ACHN (cell line): ENCODE data around the gene ZSCAN26.
"Not testable (repeated sequence)": the region's sequence is repeated elsewhere in the genome, so short reads cannot be mapped to it uniquely, and the experiment has no call there.

Experiments used
- DNase-seq: peaks from one replicate; pipeline ENCODE4 v3.0.0-alpha.2; 2015
- in situ Hi-C: cut with HindIII; loops from 2 replicates; pipeline ENCODE4 v1.10.0; 2017; ENCODE audit warnings: low sequenced_read_pairs, low pct_ligation_motif_present, low pct_unique_long_range_greater_than_20kb

ZSCAN26 gene

DNA sequence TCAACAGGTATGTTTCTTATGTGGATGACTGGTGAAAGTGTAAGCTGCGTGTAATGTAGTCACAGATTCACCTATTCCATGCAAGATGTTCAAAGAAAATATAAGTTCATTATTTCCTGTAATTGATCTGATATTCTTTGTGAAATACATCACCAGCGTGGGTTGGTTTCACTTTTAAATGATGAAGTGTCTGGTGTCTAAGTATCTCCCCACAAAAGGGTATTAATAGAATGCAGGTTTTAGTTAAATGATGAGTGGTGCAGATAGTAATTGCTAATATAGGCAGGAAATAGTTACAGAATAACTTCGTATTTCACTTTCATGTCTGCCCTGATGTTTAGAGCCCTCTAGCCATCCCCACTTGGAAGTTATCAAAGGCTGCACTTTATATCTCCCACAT lies 36.6 kb downstream of the ZSCAN26 start:
- no peak for DNase-seq
- in situ Hi-C loops, result no loop called here

DNA sequence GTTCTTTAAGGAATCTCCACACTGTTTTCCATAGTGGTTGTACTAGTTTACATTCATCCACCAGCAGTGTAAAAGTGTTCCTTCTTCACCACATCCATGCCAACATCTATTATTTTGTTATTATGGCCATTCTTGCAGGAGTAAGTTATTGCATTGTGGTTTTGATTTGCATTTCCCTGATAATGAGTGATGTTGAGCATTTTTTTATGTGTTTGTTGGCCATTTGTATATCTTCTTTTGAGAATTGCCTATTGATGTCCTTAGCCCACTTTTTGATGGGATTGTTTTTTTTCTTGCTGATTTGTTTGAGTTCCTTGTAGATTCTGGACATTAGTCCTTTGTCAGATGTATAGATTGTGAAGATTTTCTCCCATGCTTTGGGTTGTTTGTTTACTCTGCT lies 39.4 kb downstream of the ZSCAN26 start:
- in situ Hi-C loops, DNase-seq: not testable (repeated sequence)

DNA sequence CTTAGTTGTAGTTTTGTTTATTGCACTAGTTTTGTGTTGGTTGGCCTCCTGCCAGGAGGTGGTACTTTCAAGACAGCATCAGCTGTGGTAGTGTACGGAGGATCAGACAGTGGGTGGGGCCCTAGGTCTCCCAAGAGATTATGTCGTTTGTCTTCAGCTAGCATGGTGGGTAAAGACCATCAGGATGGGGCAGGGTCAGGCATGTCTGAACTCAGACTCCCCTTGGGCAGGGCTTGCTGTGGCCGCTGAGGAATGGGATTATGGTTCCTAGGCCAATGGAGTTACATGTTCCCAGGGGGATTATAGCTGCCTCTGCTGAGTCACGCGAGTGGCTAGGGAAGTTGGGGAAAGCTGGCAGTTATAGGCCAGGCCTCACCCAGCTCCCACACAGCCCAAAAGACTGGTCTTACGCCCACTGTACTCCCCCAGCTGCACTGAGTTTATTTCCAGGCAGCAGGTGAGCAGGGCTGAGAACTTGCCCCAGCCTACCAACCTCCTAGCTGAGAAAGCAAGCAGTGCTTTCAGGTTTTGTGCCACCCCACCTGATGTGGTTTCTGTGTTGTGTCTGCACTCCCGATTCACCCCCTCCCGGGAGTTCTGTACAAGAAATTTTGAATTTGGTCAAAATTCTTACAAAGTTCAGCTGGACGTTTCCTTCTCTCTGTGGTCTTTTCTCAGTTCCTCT lies 44.3 kb downstream of the ZSCAN26 start:
- in situ Hi-C loops, result no loop called here

DNA sequence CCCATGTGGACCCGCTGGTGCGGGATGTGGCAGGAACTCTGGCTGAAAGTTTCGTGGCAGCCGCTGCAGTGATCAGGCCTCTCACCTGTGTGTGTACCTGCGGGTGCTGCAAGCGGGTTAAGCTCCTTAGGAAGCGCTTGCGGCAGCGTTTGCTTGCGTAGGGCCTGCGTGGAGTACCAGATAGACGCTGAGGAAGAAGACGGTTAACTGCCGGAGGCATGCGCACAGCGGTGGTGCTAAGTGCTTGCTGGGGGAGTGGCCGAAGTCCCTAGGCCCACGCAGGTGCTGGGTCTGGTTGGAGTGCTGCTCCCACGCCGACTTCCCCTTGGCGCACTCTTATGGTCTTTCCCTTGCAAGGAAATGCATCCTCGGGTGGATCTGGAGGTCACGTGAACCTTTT lies 46.0 kb downstream of the ZSCAN26 start:
- DNase-seq, result no peak
- in situ Hi-C loops, result no loop called here

More for the DNA sequence above, 44.3 kb downstream of the ZSCAN26 start:
- no peak for DNase-seq

DNA sequence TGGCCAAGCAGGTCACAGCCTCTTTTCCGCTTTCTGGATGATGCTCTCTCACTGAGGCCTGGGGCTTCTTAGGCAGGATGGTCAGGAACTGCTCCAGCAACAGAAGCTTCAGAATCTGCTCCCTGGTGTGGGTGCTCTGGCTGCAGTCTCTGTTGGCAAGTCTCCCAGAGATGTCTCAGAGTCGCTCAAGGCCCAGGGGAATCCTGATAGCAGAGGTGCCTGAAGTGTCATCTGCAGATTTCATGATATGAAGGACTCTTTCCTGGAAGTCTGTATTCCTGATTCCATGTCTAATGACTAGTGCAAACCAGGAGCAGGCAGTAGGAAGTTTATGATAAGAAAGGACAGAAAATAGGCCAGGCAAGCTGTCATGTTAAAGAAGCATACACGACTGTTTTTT lies 48.7 kb downstream of the ZSCAN26 start:
- DNase-seq, result no peak
- in situ Hi-C loops, result no loop called here

DNA sequence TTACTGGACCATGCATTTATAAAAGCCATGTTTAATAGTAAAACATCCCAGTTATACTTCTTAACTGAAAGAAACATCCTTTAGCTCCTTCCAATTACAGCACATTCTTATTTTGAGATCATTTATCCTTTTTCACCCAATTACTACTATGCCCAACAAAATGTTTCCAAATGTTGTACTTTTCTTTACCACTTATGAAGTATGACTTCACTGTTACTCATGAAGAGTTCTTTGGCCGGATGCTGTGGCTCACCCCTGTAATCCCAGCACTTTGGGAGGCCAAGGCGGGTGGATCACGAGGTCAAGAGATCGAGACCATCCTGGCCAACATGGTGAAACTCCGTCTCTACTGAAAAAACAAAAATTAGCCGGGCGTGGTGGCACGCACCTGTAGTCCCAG lies 50.9 kb downstream of the ZSCAN26 start:
- in situ Hi-C loops, DNase-seq: not testable (repeated sequence)

DNA sequence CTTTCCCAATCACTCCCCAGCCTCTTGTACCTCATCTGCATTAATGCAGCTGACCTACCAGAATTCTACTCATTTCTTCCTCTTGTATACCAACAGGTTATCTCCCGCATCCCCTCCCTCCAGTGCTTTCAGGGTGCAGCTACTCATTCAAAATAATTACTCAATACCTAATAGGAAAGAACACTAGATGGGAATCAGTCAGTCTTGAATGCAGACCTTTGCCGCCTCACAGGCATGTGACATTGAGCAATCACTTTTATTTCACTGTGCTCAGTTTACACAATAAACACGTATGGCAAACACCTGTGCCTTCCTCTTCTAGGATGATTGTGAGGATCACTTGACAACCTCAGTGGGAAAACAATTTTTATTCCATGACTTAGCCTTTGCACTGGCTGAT lies 55.7 kb downstream of the ZSCAN26 start:
- DNase-seq, result no peak
- in situ Hi-C loops, result no loop called here

DNA sequence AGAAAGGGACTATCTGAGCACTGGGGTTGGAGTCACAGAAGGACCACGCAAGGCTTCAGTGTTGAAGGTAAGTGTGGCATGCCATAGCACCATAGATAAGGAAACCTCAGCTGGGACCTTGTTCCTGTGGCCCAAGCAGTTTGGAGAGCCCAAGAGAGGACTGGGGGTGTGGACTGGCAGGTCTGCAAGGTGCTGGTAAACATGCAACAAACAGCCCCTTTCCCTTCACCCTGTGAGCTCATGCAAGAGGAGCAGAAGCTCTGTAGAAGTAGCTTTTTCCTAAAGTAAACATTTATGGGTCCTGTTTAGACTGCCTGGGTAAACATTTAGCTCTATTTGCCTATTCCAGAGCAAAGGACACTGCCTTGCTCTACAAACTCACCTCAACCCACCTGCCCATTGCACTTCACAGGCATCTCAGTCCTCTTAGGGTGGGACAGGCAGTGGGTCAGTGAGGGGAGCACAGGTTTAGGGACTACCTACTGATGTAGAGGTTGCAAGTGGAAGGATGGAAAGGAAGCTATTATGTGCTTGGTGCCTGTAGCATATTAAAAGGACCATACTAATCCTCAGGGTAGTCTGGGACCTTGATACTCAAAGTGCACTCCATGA lies 57.0 kb downstream of the ZSCAN26 start:
- DNase-seq, result no peak
- in situ Hi-C loops, result no loop called here

DNA sequence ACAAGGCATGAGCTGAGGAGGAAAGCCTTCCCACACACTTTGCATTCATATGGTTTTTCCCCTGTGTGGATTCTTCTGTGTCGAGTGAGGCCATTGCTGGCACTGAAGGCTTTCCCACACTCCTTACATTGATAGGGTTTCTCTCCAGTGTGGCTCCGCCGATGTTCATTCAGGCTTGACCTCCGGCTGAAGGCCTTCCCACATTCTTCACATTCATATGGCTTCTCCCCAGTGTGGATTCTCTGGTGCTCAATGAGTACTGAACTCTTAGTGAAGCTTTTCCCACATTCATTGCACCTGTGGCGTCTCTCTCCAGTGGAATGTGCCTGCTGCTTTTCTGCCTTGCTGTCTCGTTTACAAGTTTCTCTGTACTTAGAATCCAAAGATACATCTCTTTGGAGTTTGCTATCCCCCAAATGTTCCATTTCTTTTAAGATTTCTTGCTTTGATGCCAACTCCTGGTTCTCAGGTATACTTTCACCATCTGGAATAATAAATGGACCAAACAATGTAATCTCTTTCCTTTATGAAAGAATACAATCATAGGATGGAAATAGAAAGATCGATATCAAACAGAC lies 59.5 kb downstream of the ZSCAN26 start:
- DNase-seq, result no peak
- in situ Hi-C loops, result no loop called here
